IPS-15b (cell line): ENCODE measurements around the gene PPOX.
A peak's percentile ranks its signal among the peaks of the same experiment; 100 is the strongest.

ENCODE experiments used
- H3K27me3 ChIP-seq: one replicate; pipeline ENCODE4 v1.6.1; 2013; ENCODE audit warnings: low read length; ENCODE audit not compliant: control insufficient read depth, insufficient read depth
- H3K36me3 ChIP-seq: one replicate; pipeline ENCODE4 v1.6.1; 2013; ENCODE audit warnings: low read length; ENCODE audit not compliant: control insufficient read depth, insufficient read depth
- H3K4me1 ChIP-seq: one replicate; pipeline ENCODE4 v1.6.1; 2013; ENCODE audit warnings: mild to moderate bottlenecking, low read length; ENCODE audit not compliant: control insufficient read depth, insufficient read depth
- H3K4me3 ChIP-seq: one replicate; pipeline ENCODE4 v1.5.1; 2013; ENCODE audit warnings: low read depth, low read length
- H3K9ac ChIP-seq: one replicate; pipeline ENCODE4 v1.6.1; 2013; ENCODE audit warnings: low read depth, mild to moderate bottlenecking, low read length
- H3K9me3 ChIP-seq: one replicate; pipeline ENCODE4 v1.6.1; 2013; ENCODE audit warnings: mild to moderate bottlenecking, low read length; ENCODE audit not compliant: control insufficient read depth, insufficient read depth

PPOX gene

DNA sequence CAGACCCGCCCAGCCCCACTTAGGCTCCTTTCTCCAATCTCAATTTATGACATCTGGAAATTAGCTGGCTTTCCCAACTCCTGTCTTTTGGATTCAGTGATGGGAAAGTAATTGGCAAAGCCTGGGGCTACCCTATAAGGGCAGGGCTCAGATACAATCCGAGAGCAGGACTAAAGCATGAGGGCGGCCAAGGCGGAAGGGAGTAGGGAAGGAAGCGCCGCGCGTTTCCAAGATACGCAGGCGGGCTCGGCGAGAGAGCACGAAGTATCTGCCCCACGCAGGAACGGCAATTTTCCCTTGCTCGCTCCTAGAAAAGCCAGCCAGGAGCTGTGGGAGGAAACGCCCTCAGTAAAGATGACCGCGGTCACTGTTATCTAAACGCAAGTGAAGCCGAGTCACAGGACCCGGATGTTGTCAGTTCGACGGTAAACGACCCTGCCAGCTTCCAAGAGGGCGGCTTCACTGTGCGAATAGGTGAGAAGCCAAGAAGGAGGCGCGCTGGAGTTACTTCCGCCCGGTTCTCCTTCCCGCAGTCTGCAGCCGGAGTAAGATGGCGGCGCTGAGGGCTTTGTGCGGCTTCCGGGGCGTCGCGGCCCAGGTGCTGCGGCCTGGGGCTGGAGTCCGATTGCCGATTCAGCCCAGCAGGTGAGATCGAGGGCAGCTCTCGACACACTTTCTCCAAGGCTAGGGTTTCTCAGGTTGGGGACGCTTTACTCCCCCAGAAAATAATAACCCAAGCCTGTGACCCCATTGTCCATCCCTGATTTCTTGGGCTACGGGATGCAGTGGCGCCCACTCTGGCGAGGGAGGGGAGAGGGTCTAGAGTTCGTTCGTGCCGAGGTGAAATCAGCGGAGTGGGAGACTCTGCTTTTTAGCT, 35.8 kb downstream of the PPOX start, which contains the start of gene NDUFS2:
TSS of gene NDUFS2 (plus strand) at position 532 of the 877 bp plus-strand sequence. CDS start at position 551, 19 bp downstream.
- Histone ChIP-seq H3K36me3 (peaks cover 20% of the 10 kb centered on the region), H3K9me3 (no peaks in the 10 kb centered on the region), H3K9ac (peak within 1 kb of the TSS; percentile 95), H3K27me3 (no peaks in the 10 kb centered on the region), H3K4me3 (peak within 1 kb of the TSS; percentile 98), H3K4me1 (peaks cover 38% of the 10 kb centered on the region)

DNA sequence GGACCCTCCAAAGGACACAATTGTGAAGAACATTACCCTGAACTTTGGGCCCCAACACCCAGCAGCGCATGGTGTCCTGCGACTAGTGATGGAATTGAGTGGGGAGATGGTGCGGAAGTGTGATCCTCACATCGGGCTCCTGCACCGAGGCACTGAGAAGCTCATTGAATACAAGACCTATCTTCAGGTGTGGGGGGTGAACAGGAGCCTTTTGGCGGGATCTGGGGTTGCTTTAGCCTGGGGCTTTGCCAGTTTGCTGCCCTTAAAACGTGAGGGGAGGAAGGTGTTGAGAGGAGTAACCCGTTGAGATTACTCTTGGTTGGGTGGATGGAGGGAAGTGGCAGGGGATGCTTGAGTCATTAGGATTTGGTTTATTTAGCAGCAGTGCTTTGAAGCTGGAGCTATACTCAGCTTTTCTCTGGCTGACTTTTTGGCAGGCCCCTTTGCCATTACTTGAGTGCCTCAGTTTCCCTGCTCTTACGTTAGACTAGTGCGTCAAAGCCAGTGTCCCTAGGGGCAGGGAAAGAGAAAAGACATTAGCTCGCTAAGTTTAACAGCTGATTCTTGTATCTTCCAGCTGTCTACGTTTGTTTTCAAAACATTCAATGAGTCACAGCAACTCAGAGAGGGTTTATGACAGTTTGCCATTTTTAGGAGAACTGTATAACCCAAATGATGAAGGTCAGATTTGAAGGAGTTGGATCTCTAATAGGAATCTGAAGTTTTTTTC, 40.4 kb downstream of the PPOX start:
- peaks cover 4% of the 10 kb centered on the region for H3K4me1 ChIP-seq
- H3K9ac ChIP-seq, result no peak overlapping the region
- no peaks in the 10 kb centered on the region for H3K27me3 ChIP-seq
- no peaks in the 10 kb centered on the region for H3K9me3 ChIP-seq
- H3K4me3 ChIP-seq, result no peak overlapping the region
- peaks cover 37% of the 10 kb centered on the region for H3K36me3 ChIP-seq

DNA sequence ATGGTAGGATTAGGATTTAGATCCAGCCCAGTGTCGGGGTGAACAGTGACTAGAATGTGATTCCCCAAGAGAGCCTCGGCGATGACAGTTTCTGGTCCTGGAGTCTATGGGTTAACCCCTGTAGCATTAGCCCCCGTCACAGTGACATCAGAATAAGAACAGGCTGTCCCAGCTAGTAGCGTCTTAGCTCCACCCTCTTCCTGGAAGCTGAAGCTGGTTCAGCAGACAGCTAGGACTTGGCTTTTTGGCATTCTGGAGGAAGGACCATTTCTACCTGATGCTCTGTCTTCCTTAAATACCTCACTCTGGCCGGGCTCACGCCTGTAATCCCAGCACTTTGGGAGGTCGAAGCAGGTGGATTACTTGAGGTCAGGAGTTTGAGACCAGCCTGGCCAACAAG, 40.9 kb downstream of the PPOX start:
- Histone ChIP-seq H3K9ac (no peak overlapping the region), H3K27me3 (no peaks in the 10 kb centered on the region), H3K36me3 (peaks cover 43% of the 10 kb centered on the region), H3K4me1 (peaks cover 4% of the 10 kb centered on the region), H3K4me3 (no peak overlapping the region), H3K9me3 (no peaks in the 10 kb centered on the region)

DNA sequence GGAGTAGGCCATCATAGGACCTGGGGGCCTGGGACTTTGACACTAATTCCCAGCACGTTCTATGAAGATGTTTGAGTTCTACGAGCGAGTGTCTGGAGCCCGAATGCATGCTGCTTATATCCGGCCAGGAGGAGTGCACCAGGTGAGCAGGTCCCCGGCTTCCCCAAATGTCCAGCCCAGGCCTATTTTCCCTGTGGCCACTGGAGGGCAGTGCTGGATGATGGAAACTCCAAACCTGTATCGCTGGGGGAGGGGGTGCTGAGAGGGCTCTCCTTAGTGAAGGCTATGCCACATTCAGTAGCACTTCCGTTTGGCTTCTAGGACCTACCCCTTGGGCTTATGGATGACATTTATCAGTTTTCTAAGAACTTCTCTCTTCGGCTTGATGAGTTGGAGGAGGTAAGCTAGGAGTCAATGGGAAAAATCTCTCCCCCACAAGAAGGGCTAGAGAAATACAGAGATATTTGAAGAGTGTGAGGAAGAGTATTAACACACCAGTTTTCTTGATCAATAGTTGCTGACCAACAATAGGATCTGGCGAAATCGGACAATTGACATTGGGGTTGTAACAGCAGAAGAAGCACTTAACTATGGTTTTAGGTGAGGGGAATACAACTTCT, 43.7 kb downstream of the PPOX start:
- Histone ChIP-seq H3K36me3 (peaks cover 46% of the 10 kb centered on the region), H3K4me3 (no peak overlapping the region), H3K27me3 (no peaks in the 10 kb centered on the region), H3K4me1 (peaks cover 3% of the 10 kb centered on the region), H3K9ac (no peak overlapping the region), H3K9me3 (no peaks in the 10 kb centered on the region)

DNA sequence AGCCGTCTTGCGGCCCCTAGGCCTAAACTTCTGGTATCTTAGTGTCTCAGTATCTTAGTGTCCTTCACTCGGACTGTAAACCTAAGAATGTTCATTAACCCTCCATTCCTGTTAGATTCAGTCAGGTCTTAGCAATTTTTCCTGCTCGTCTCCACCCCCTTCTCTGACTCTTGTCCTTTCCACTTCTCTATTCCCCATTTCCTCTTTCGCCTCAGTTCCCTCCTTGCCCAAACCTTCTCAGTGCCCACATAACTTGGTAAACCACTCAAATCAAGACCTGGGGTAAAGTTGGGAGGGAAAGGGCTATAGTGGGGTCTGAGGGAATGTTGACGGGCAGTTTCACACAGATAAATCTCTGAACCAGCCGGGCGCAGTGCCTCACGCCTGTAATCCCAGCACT, 48.1 kb downstream of the PPOX start:
- Histone ChIP-seq H3K4me3 (no peak overlapping the region), H3K9me3 (no peaks in the 10 kb centered on the region), H3K4me1 (peaks cover 19% of the 10 kb centered on the region), H3K9ac (no peak overlapping the region), H3K27me3 (no peaks in the 10 kb centered on the region), H3K36me3 (peaks cover 37% of the 10 kb centered on the region)

DNA sequence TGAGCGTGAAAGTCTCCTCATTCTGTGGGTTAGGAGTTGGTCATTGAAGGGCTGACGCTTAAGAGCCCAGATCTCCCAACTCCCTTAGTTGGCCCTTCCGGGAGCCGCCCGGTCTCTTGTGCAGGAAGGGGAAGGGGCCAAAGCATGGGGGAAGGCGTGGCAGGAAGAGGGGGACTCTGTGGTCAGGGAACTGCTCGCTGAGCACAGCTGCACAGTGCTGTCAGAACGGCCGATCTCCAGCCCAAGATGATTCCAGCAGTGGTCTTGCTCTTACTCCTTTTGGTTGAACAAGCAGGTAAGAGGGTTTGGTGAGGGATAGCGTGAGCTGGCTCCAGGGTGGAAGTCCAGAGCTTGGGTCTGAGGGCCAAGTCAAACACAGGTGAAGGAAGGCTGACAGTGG, 48.9 kb downstream of the PPOX start, which contains the start of gene FCER1G:
TSS of gene FCER1G (plus strand) at position 220 of the 400 bp plus-strand sequence. CDS start at position 247, 27 bp downstream.
- Histone ChIP-seq H3K9me3 (no peaks in the 10 kb centered on the region), H3K9ac (no peak within 1 kb of the TSS), H3K27me3 (no peaks in the 10 kb centered on the region), H3K36me3 (peaks cover 37% of the 10 kb centered on the region), H3K4me1 (peaks cover 17% of the 10 kb centered on the region), H3K4me3 (no peak within 1 kb of the TSS)

DNA sequence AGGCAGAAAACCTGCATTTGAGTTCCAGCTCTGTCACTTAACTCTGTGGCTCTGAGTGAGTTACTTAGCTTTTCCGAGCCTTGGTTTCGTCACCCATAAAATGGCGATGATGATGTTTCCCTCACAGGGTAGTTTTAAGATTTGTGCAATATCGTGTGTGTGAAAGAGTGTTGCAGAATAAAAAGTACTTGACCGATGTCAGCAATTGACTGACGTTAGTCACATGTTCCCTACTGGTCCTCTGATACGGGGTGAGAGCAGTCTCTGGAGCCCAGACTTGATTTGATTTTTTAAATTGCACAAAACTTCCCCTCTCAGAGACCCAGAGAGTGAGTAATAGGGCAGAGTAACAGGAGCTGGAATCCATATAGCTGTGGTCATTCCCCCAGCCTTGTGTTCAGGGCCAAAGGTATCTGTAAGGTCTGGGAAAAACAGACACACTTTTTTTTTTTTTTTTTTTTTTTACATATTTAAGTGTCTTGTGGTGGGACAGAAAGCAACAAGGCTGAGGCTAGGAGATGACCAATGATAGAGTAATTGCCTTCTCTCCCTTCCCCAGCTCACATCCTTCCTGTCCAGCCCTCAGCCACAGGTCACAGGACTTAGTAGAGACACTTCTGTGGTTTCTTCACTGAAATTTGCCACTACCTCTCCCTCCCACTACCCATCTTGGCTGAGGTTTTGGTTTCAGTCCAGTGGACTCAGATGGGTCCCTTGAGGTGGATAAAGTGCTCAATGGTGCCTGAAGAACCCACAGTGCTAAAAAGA, 50.9 kb downstream of the PPOX start:
- Histone ChIP-seq H3K36me3 (peaks cover 18% of the 10 kb centered on the region), H3K9ac (no peak overlapping the region), H3K27me3 (no peaks in the 10 kb centered on the region), H3K9me3 (no peaks in the 10 kb centered on the region), H3K4me3 (no peak overlapping the region), H3K4me1 (peaks cover 16% of the 10 kb centered on the region)

DNA sequence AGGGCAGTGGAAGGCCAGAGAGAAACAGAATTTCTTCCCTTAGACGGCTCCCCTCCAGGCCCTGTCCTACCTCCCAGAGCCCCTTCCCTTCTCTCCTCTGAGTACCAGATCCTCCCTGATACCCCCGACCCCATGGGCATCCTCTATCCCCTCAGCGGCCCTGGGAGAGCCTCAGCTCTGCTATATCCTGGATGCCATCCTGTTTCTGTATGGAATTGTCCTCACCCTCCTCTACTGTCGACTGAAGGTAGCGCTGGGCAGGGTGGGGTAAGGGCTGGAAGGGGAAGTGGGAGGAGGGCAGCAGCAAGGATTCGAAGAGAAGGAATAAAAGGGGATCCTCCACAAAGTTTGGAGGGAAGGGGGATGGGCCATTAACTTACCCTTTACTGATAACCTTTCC, 51.6 kb downstream of the PPOX start:
- no peaks in the 10 kb centered on the region for H3K27me3 ChIP-seq
- no peak overlapping the region for H3K9ac ChIP-seq
- peaks cover 16% of the 10 kb centered on the region for H3K4me1 ChIP-seq
- H3K4me3 ChIP-seq, result no peak overlapping the region
- no peaks in the 10 kb centered on the region for H3K9me3 ChIP-seq
- H3K36me3 ChIP-seq, result peaks cover 15% of the 10 kb centered on the region

DNA sequence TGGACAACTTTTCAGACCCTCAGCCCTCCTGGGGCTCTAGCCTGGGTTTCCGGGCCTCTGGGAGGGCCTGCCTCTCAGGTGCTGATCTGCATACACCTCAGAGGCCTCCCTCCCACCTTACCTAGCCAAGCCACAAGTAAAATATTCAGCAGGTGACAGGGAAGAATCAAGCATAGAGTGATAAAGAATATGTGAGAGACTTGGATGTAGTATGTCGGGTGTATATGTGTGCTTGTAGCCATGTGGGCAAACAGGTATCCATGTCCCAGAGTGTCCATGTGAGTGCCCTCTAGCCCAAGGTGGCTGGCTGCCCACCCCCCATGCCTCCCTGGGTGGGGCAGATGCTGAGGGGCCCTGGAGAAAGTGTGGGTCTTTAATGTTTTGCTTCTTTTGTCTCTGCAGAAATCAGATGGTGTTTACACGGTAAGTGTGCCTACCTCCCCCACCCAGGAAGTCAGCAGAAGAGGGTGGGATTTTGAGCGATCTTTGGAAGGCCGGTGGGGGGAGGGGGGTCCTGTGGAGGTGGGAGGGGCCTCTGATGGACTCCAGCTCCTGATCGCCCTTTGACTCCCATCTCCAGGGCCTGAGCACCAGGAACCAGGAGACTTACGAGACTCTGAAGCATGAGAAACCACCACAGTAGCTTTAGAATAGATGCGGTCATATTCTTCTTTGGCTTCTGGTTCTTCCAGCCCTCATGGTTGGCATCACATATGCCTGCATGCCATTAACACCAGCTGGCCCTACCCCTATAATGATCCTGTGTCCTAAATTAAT, 52.3 kb downstream of the PPOX start:
- Histone ChIP-seq H3K36me3 (peaks cover 10% of the 10 kb centered on the region), H3K9me3 (no peaks in the 10 kb centered on the region), H3K4me3 (no peak overlapping the region), H3K9ac (no peak overlapping the region), H3K27me3 (no peaks in the 10 kb centered on the region), H3K4me1 (peaks cover 16% of the 10 kb centered on the region)

DNA sequence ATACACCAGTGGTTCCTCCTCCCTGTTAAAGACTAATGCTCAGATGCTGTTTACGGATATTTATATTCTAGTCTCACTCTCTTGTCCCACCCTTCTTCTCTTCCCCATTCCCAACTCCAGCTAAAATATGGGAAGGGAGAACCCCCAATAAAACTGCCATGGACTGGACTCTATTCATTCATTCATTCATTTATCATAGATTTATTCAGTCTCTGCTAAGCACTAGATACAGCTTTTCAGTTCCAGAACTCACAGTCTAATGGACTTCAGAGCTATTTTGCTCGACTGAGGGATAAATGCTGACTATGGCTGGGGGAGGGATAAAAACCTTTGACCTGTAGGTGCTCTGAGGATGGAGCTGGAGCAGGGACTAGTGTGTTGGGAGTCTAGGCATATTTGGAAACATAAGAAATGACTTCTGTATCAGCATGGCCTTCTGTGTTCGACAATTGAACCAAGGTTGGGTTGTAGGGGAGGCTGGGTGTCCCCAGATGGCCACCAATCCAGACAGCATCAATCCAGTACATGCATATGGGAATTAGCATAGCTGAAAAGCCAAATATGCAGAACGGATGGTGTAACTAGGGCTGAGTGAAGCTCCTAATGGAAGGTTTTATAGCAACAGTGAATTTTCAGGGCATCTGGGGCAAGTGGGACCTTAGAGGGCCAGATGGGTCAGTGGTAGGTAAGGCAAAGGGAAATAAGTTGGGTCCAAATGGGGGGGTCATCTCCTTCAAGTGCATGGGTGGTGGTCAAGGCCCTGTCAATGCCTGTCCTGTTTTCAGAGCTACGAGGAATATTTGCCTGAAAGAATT, 53.1 kb downstream of the PPOX start:
- peaks cover 2% of the 10 kb centered on the region for H3K36me3 ChIP-seq
- H3K27me3 ChIP-seq, result no peaks in the 10 kb centered on the region
- peaks cover 16% of the 10 kb centered on the region for H3K4me1 ChIP-seq
- H3K4me3 ChIP-seq, result no peak overlapping the region
- no peaks in the 10 kb centered on the region for H3K9me3 ChIP-seq
- H3K9ac ChIP-seq, result no peak overlapping the region
